COLO668 (cell line): ENCODE data around the gene NPM3.

Experiments
- DNase-seq: peaks from one replicate; lab custom pipeline; 2025; ENCODE audit not compliant: unreplicated experiment; lab: John Stamatoyannopoulos, UW

NPM3 gene

DNA sequence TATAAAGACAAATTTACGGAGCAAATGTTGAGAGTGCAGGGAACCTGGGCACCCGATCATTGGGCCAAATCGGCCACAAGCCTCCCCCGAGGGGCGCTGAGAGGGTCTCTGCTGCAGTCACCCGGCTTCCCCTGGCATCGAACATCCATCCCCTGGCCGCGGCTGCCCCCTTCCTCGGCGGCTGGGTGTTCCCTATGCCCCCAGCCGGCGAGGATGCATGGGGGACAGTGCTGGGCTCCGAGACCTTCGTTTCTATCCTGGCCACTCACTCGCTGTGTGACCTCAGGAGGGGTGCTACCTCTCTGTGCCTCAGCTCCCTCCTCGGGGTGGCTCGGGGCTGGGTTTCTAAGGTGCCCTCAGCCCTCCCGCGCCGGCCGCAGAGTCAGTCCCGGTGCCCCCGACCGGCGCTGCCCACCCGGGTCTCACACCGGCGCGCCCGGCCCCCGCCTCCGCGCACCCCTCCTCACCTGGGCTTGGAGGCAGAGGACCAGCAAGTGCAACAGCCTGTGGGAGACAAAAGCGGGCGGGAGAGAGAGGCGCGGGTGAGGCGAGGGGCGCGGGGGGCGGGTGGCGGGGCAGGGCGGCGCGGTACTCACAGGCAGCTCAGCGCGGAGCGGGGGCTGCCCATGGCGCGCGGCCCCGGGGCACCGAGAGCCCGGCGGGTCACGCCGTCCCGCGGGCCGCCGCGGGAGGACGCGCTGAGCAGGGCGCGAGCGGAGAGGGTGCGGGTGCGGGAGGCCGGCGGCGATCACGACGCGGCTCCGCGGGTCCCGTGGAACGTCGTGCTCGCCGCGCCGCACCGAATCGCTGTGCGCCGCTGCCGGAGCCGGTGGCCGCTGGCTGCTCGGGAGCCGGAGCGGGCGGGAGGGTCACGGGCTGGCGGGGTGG, 7.7 kb downstream of the NPM3 start, which contains the start of gene FGF8:
Gene FGF8, minus strand, starts transcription at position 842 of the 888 bp plus-strand sequence. Its CDS starts 214 bp downstream, at position 628.
- DNase-seq, result no peak

DNA sequence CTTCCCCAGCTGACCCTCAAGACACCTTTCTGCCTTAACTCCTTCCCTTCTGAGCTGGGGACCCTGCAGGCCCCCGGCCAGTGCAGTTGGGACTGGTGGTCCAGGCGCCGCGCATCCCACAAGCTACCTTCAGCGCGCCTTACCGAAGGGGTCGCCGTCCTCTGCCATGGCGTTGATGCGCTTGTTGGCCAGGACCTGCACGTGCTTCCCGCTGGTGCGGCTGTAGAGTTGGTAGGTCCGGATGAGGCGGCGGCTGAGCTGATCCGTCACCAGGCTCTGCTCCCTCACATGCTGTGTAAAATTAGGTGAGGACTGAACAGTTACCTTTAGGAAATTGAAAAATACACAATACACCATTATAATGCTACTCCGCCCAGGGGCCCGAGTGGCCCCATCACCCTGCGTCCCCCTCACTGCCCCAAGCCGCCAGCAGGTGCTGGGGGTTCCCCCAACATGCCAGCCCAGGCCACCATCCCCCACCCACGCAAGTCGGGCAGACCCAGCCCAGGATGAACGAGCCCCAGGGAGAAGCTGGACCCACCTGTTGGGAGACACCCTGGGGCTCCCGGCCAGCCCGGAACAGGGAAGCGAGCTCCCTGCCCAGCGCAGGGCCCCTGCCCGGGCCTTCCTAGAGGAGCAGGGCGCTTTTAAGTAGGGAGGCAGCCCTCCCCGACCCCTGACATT, 8.5 kb downstream of the NPM3 start:
- DNase-seq, result no peak

DNA sequence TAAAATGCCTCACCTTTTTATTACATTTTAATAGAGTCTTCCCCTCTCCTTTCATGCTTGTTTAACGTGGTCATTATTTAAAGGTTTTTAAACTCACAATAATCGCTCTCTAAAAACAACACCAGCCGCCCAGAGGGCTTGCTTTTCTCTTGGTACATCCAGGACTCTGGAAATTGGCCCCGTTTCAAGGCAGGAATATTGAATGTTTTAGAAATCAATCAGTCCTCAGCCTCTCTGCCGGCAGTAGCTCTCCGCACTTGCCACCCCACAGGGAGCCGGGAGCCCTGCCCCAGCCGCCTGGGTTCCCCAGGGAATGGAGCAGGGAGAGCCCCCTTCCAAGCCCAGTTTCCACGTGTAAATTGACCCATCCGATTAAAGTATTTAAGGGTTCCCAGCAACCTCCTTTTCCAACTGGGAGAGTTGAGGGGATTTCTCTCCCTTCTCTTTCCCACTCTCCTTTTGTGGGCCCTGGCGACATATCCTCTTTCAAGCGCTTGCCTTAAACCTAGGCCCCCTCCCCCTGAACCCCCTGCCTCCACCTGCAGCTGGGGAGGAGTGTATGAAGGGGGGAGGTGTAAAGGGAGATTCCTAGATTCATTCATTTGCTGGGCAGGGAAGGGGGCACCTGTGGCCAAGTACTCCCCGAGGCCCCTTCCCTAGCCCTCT, 9.2 kb downstream of the NPM3 start:
- no peak for DNase-seq

DNA sequence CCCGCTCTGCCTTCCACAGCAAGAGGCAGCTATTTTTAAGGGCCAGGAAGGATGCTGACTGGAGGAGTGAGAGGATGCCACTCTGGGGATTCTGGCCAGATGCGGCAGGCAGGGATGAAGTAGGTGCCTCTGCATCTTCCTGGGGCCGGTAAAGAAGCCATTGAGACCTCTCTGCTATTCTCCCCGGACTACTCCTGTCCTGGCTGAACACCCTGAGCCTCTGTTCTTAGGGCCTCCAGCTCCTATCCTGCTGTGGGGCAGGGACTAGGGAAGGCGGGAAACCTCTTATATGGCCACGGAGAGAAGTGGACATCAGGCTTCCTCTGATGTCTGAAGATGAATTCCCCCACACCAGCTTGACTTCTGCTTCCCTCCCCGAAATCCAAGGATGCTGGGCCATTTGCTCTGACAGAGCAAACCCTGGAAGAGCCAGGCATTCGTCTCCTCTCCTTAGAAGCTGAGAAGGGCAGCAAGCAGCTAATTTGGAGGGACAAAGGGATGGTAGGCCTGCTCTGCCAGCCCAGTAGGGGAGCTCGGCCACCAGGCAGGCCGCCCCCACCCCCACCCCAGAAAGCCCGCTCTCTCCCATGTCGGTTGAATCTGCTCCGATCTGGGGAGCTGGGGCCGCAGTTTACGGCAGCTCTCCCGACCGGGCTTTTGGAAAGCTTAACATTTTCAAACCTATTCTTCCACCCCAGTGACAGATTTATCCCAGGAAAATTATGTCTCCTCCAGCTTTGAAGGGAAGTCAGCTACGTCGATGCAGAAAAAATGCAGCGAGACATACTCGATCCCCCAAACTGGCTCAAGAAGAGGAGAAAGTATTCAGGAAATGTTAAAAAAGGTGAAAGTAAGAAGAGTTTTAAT, 10.1 kb downstream of the NPM3 start:
- DNase-seq, result no peak

DNA sequence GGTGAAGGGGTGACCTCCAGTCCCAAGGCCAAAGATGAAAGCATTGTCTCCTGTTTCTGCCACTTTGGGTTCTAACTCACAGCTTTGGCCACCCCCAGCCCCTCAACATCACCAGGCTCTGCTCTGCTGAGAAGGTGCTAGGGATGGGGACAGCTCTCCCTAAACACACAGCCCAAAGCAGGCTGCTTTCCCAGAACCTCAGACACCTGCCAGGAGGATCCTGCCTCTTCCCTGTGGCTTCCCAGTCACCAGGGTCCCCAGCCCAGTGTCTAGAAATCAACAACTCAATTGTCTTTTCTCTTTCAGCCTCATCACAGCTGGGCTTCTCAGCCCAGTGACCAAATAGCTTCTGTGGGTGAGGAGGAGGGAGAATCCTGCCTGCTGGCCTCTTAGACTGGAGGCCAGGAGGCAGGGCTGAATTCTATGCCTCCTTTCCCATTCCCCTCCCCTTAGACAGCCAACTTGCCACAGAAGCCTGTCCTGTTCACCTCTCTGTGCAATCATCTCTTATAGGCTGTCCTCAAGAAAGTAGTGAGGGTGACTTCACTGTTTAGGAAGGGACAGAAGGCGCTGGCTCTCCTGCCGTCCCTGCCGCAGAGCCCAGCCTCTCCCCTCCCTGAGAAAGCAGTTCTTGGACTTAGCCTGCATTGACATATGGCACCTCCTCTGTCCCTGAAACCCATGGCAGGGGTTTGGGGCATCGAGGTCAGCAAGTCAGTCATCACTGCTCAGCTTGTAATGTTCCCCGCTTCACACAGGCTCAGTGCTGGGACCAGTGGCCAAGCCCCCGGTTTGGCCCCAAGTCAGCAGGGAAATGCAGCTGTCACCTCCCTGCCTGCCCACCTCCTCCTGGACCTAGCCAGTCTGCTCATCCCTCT, 11.0 kb downstream of the NPM3 start:
- DNase-seq, result no peak

DNA sequence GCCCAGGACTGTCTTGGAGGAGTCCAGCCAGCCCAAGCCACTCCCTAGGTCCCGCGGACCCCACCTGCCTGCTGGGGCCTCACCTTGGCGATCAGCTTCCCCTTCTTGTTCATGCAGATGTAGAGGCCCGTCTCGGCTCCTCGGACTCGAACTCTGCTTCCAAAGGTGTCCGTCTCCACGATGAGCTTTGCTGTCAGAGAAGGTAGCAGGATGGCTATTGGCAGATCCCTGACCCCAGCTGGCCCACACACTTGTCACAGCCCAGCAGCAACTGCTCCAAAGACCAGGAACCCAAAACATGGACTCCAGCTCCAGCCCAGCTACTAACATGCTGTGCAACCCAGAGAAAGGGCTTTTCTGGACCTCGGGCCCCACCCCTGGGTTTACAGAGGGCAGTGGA, 11.9 kb downstream of the NPM3 start:
- DNase-seq, result no peak

DNA sequence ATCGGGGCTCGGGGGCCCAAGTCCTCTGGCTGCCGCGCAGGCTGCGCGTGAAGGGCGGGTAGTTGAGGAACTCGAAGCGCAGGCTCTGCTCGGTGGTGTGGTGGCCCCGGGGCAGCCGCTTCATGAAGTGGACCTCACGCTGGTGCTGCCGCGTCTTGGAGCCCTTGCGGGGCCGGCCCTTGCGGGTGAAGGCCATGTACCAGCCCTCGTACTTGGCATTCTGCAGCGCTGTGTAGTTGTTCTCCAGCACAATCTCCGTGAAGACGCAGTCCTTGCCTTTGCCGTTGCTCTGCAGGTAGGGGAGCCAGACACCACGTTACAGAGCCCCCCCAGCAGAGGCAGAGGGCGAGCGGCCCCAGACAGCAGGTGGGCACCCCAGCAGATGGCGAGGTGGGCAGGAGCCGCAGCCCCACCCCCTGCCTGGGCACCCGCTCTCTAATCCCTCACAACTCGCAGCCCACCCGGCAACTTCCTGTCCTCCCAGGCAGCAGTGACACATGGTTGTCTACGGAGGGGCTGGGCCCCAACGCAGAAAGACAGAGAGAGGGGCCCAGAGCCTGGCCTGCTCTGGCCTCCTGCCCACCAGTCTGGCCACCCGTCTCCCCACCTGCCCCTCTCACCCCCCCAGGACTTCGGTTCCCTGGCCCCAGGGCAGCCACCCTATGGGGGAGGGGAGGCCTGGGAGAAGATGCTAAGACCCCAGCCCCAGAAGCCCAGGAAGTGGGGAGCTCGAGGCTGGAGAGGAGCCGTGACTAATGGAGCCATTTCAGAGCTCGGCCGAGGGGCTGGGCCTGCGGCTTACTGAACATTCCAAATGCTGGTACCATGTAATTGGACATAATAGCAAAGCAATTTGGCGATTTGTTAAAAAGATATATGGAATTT, 12.7 kb downstream of the NPM3 start:
- no peak for DNase-seq

DNA sequence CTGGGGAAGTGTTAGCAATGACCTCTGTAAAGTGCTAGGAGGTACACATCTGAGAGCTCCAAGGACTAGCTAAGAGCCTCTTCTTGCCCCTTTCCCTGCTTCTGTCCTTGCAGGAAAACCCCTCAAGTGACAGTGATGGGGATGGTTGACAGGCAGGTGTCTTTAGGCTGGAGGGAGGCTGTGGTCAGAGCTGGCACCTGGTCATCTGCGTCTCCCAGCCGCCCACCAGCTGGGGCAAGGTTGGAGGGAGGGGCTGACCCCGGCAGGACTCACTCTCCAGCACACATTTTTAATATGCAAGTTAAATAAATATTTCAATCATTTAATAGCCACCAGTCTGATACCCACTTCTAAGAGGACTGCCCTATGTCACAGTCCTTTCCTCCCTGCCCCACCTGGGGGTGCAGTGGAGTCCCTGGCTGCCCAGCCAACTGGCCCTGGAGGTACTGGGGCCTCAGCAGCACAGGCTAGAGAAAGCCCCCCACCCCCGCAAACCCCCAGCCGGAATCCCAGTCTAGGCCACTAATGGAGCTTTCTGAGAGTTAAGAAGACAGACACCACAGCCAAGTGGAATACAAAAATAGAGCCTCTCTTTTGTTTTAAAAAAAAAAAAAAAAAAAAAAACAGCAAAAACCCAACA, 13.6 kb downstream of the NPM3 start:
- DNase-seq, result no peak

DNA sequence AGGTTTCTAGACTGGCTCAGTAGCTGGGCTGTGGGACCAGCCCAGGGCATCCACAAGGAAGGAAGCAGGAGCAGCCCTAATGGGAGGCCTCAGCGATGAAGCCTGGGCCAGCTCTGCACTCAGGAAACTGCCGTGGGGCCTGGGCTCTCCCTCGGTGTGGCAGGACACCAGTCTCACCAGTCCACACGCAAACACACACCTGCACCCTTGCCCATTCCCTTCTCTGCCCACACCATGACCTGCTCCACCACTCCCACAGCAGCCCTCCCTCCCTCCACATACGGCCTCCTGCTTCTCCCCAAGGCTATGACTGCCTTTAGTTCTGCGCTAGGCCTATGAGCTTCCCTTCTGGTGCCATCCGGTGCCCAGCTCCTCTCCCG, 14.5 kb downstream of the NPM3 start:
- no peak for DNase-seq

DNA sequence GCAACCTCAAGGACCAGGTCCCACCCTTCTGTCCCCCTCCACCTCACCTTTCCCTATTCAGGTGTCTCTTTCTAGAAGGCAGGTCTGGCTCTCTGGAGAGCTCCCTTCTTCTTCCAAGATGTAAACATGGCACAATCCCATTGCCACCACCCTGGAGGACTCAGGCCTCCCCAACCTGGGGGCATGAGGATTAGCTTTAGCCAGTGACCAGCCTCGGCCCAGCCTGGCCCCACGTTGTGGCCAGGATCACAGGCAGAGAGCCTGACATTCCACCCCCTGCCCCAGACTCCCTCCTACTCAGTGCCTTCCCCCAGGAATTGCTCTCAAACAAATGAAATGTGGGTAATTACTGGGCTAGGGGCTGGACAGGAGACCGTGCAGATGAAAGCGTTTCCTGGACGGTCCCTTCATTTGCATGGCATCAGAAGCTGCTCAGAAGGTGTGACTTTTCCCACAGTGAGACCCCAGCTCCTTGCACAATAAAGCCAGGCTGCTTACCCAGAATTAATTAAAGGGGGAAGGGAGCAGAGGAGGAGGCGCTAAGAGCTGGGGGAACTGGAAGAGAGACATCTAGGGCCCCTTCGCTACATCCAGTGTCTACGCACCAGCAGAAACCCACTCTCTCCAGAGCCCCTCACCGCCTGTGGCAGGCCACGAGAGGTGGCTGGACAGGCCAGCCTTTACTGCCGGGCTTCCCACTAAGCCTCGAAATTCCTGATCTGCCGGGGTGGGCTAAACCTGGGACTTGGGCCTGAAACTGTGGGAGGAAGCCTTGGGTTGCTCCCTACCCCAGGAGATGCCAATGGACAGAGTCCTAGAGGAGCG, 15.1 kb downstream of the NPM3 start:
- DNase-seq, result no peak

DNA sequence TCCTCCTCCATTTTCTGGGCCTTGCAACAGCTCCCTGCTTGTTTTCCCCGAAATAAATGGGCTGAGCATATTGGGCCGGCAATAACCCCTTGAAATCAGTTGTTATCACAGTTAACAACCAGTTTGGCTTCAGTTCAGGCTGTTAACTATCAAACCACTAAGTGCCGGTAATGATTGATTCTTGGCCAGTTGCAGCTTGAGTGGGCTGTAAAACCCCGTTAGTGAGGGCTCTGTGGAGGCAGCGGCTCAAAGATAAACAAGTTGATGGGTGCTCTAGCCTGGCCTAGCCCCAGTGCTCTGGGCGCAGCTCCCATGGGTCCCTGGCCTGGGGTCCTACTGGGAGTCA, 15.7 kb downstream of the NPM3 start:
- DNase-seq, result no peak

DNA sequence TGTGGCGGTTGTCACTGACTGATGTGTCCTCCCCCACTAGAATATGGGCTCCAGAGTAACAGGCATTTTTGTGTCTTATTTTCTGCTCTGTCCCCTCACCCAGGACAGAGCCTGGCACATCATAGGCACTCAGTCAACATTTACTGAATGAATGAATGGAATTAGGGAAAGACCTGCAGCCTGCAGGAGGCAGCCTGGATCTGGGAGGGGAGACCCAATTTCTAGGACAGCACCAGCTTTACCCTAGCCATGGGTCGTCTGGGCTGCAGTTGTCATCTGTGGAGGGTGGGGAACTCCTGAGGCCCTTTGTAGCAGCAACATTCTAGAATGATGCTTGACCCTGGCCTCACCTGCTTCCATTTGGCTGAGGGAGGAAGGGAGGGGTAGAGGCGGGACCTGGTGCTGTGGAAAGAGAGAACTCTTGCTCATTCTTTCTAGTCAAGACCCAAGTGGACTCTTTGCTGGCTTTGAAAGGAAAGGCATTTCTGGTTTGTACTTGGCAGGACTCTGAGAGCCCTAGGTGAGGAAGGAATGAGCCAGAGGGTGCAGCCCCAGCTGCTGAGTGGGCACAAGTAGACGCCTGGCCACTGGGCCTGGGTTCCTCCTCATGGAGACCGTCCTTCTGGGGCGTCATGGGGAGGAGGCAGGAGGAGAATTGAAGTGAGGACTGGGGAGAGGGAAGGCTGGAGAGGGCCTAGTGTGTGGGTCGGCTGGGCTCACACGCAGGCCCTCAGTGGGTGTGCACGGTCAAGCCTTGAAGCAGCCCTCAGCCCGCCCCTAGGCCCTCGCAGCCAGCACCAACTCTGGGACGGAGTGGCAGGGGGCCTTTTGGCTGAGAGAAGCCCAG, 16.3 kb downstream of the NPM3 start:
- DNase-seq, result no peak

DNA sequence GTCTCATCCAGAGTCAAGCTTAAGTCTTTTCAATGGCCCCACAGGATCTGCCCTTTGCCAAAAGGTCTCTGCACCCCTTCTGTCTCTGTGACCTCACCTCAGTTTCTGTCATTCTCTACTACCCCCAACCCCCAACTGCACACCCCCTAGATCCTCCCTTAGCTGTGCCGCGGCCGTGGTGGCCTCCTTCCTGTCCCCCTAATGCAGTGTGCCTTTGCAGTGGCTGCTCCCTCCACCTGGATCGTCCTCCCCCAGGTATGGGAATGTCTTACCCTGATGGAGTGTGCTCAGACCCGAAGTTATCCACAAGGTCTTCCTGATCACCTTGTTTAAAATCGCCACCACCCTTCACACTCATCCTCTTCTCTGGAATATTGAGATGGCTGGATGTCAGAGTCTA, 16.9 kb downstream of the NPM3 start:
- no peak for DNase-seq

DNA sequence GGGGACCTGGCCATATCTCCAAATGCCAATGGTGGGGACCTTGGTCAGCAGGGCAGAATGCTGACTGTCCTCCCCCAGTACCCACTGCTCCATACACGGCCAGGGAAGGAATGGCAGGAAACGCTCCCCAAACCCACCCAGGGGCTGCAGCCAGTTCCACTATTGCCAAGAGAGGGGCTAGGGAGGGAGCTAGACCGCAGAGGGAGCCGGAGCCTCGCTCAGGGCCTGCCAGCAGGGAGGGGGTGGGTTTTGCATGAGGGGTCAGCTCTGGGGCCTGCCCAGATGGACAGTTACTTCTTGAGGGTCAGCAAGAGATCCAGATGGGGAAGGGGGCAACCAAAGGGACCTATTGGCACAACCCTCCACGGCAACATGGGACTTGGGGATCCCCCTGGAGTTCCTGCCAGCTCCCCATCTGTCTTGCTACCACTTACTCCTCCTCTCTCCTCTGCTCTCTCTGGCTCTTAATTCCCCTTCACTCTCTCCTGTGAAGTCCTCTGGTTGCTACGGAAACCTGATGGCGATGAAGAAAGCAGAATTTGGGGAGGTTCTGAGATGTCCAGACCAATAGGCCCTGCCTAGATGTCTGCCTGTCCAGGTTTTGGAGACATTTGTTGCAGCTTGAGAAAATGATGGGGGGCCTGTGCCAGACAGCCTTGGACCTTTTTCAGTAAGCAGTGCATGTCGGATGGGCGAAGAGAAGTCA, 20.0 kb downstream of the NPM3 start:
- no peak for DNase-seq

DNA sequence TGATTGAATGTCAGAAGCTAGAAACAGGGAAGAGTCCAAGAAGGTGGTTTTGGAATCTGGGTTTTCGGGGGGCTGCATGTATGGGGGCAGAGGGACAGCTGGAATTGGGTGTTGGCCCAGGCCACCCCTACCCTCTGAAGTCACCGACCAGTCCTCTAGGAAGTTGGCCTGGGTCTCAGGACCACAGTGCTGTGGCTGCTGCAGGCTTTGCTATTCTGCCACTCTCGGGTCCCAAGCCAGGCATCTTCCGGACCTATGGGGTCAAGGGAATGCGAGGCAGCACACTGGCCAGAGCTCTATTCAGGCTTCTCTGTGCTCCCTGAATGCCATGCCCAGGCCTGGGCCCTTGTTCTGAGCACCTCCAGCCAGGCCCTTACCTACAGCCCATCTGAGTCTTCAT, 20.5 kb downstream of the NPM3 start:
- DNase-seq, result no peak

DNA sequence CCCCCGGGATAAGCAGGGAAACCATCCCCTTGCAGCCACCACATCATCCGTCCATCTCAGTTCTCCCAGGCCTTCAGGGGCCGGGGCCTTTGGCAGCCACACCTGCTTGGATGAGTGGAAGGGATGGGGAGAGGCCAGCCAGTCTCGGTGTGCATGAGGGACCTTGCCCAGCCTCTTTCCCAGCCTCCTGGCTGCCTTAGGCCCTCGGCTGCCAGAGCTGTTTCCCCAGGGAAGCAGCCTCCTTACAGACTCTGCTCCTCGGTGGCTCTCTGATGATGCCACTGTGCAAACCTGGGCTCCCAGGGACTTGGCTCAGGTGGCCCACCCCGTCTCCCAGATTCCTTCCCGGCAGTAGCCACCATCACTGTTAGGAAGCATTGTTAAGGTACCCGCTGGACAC, 22.0 kb downstream of the NPM3 start:
- no peak for DNase-seq
